Sigmoid colon (tissue), 7 donors: Measurements from ENCODE around the gene MYRIP. TPM values are rescaled to one million over a fixed set of nuclear protein-coding genes. Genes with fewer than 3 reads are reported as not detected.

Experiments used
- DNase-seq: peaks from one replicate; pipeline ENCODE4 v3.0.0-alpha.2; 2019
- H3K27ac ChIP-seq, 4 donors: fragments of 200-600 bp; sonication (generic); one replicate each; pipeline ENCODE4 v1.5.1; 2016 to 2019; ENCODE audit warnings: mild to moderate bottlenecking in 1 of 4
- H3K27me3 ChIP-seq, 3 donors: fragments of 200-600 bp; sonication (generic); one replicate each; pipeline ENCODE4 v1.5.1; 2019; ENCODE audit warnings: mild to moderate bottlenecking in 1 of 3
- H3K36me3 ChIP-seq, 4 donors: fragments of 200-600 bp; sonication (generic); one replicate each; pipeline ENCODE4 v1.5.1; 2016 to 2019
- H3K4me1 ChIP-seq, 4 donors: fragments of 200-600 bp; sonication (generic); one replicate each; pipeline ENCODE4 v1.5.1; 2017 to 2019
- H3K4me3 ChIP-seq, 4 donors: fragments of 200-600 bp; sonication (generic); one replicate each; pipeline ENCODE4 v1.5.1; 2017 to 2019; ENCODE audit warnings: mild to moderate bottlenecking in 2 of 4, moderate library complexity in 1 of 4
- H3K9me3 ChIP-seq, 4 donors: fragments of 200-600 bp in 3 of 4; sonication (generic) in 3 of 4; one replicate each; pipeline versions ENCODE4 v1.5.1 to v1.6.1; 2013 to 2019
- CTCF ChIP-seq, 4 experiments: fragments of 450-650 bp in 3 of 4; fragments of 200-600 bp in 1 of 4; IDR thresholded peaks; one replicate each; pipeline ENCODE4 v1.5.1; 2016 to 2019; ENCODE audit warnings: antibody characterized with exemption in 4 of 4, mild to moderate bottlenecking in 3 of 4, moderate library complexity in 2 of 4
- EP300 ChIP-seq, 4 donors: sonication (generic); formaldehyde crosslinking; IDR thresholded peaks; one replicate each; pipeline ENCODE4 v1.6.1; 2017; ENCODE audit warnings: antibody characterized with exemption in 4 of 4
- POLR2A ChIP-seq, 2 donors: fragments of 450-650 bp; IDR thresholded peaks; one replicate each; pipeline ENCODE4 v1.6.1; 2016; ENCODE audit warnings: antibody characterized with exemption in 2 of 2, mild to moderate bottlenecking in 2 of 2, moderate library complexity in 2 of 2
- POLR2AphosphoS5 ChIP-seq, 4 donors: sonication (generic); formaldehyde crosslinking; IDR thresholded peaks; one replicate each; pipeline ENCODE4 v1.6.1; 2017; ENCODE audit warnings: antibody characterized with exemption in 4 of 4
- WGBS, 2 donors: extraction: QIAGEN DNeasy Blood & Tissue Kit; methylation state at CpG; one replicate each; pipeline ENCODE4 v1.1.7; 2013; 5-methylcytosine and 5-hydroxymethylcytosine counted together
- intact Hi-C: fragments of 100-400 bp; cut with DNase I; formaldehyde crosslinking; loops from one replicate; pipeline ENCODE4 v1.15.1; 2023
- polyA plus RNA-seq, 3 donors: library from polyadenylated mRNA; stranded (reverse); fragments of 200-250 nt; gene quantifications; one replicate each; pipeline ENCODE4 v1.2.3, GENCODE V29; 2013
- total RNA-seq, 4 donors: library from RNA; depleted of rRNA; stranded (reverse); fragments of >200 nt; gene quantifications; one replicate each; pipeline ENCODE4 v1.1.0, GENCODE V29; 2016
- donor health status: healthy with polysubstance abuse.
- donor health status: Bipolar disorder and iron deficiency.
- donor health status: healthy.

Gene MYRIP
- total and polyA plus RNA-seq, 7 donors: 2.2 to 5.5 (median 4.2) TPM

- intact Hi-C loops: no loop called here
- WGBS, 2 donors: 97 to 100% methylated on average over 6 of the region's 6 CpGs
- no peak overlapping the region for H3K27ac ChIP-seq
- no peaks in the 10 kb centered on the region for H3K27me3 ChIP-seq
- H3K4me3 ChIP-seq: no peak overlapping the region
- H3K4me1 ChIP-seq: no peaks in the 10 kb centered on the region
- no peaks in the 10 kb centered on the region for H3K9me3 ChIP-seq
- TF ChIP-seq CTCF (IDR thresholded peaks at IDR 0.05) (no peak), POLR2A (IDR thresholded peaks at IDR 0.05) (no peak), POLR2AphosphoS5 (IDR thresholded peaks at IDR 0.05) (no peak), EP300 (IDR thresholded peaks at IDR 0.05) (no peak)
- H3K36me3 ChIP-seq: no peaks in the 10 kb centered on the region
- DNase-seq: no peak
Measured at GRCh38 chr3:40160933-40161332, 351.5 kb downstream of the MYRIP start.

- intact Hi-C loops: no loop called here
- no peaks in the 10 kb centered on the region for H3K9me3 ChIP-seq
- no peak for DNase-seq
- no peaks in the 10 kb centered on the region for H3K4me1 ChIP-seq
- no peak for TF ChIP-seq EP300 (IDR thresholded peaks at IDR 0.05)
- no peak for TF ChIP-seq POLR2A (IDR thresholded peaks at IDR 0.05)
- no peak for TF ChIP-seq CTCF (IDR thresholded peaks at IDR 0.05)
- no peak for TF ChIP-seq POLR2AphosphoS5 (IDR thresholded peaks at IDR 0.05)
- H3K27ac ChIP-seq: no peak overlapping the region
- H3K27me3 ChIP-seq: no peaks in the 10 kb centered on the region
- H3K36me3 ChIP-seq: no peaks in the 10 kb centered on the region
- no peak overlapping the region for H3K4me3 ChIP-seq
Measured at GRCh38 chr3:40162616-40163015, 353.2 kb downstream of the MYRIP start.

GRCh38 chr3:40166997-40167396 is 357.6 kb downstream of the MYRIP start:
- TF ChIP-seq POLR2A (IDR thresholded peaks at IDR 0.05) (no peak), POLR2AphosphoS5 (IDR thresholded peaks at IDR 0.05) (no peak), CTCF (IDR thresholded peaks at IDR 0.05) (no peak)
- H3K27ac ChIP-seq: no peak overlapping the region
- H3K4me3 ChIP-seq: no peak overlapping the region
- 72 to 78% methylated on average over 2 of the region's 2 CpGs for whole genome bisulfite sequencing, 2 donors
- no peaks in the 10 kb centered on the region for H3K9me3 ChIP-seq
- DNase-seq: no peak
- H3K27me3 ChIP-seq: no peaks in the 10 kb centered on the region
- H3K36me3 ChIP-seq: no peaks in the 10 kb centered on the region
- intact Hi-C loops: no loop called here
- no peaks in the 10 kb centered on the region for H3K4me1 ChIP-seq

GRCh38 chr3:40167958-40168357 is 358.5 kb downstream of the MYRIP start:
- Histone ChIP-seq H3K9me3 (no peaks in the 10 kb centered on the region), H3K4me1 (no peaks in the 10 kb centered on the region), H3K27me3 (no peaks in the 10 kb centered on the region), H3K27ac (no peak overlapping the region), H3K36me3 (no peaks in the 10 kb centered on the region), H3K4me3 (no peak overlapping the region)
- intact Hi-C loops: no loop called here
- TF ChIP-seq CTCF (IDR thresholded peaks at IDR 0.05) (no peak), POLR2A (IDR thresholded peaks at IDR 0.05) (no peak)
- no peak for DNase-seq
- 74 to 82% methylated on average over 1 of the region's 1 CpG for WGBS, 2 donors

- H3K36me3 ChIP-seq: no peaks in the 10 kb centered on the region
- H3K4me1 ChIP-seq: no peaks in the 10 kb centered on the region
- TF ChIP-seq EP300 (IDR thresholded peaks at IDR 0.05): no peak
- H3K4me3 ChIP-seq: no peak overlapping the region
- H3K27me3 ChIP-seq: no peaks in the 10 kb centered on the region
- no peaks in the 10 kb centered on the region for H3K9me3 ChIP-seq
- intact Hi-C loops: no loop called here
- no peak overlapping the region for H3K27ac ChIP-seq
- 84 to 85% methylated on average over 5 of the region's 5 CpGs for WGBS, 2 donors
- DNase-seq: no peak
Measured at GRCh38 chr3:40169983-40170382, 360.6 kb downstream of the MYRIP start.
